ENCODE measurements around the gene TENM4. TPM values are rescaled to one million over a fixed set of nuclear protein-coding genes. Genes with fewer than 3 reads are reported as not detected.

Gene TENM4
- polyA plus RNA-seq, 1 donor from 2014 or later, result 16.8 TPM

- H3K9me3 ChIP-seq (ENCODE audit: low read length), result no peaks in the 10 kb centered on the region
- no peaks in the 10 kb centered on the region for H3F3A ChIP-seq (ENCODE audit: insufficient read depth, low read length, poor library complexity, severe bottlenecking)
- no peaks in the 10 kb centered on the region for H4K20me1 ChIP-seq (ENCODE audit: insufficient read depth)
- no peaks in the 10 kb centered on the region for H3K27me3 ChIP-seq (ENCODE audit: insufficient read depth, low read depth, low read length)
- H3K9ac ChIP-seq (ENCODE audit: low read length), result no peak overlapping the region
- H3K36me3 ChIP-seq (ENCODE audit: insufficient read depth, low read length), result no peaks in the 10 kb centered on the region
- H3K27ac ChIP-seq (ENCODE audit: low read length), result no peak overlapping the region
- H3K9me2 ChIP-seq (ENCODE audit: insufficient read depth, low read length), result no peaks in the 10 kb centered on the region
- no peak for TF ChIP-seq RAD21 (conservative IDR thresholded peaks at IDR 0.05)
- TF ChIP-seq EZH2 (IDR thresholded peaks at IDR 0.05; ENCODE audit: borderline replicate concordance, insufficient read depth, low read length, poor library complexity, severe bottlenecking), result no peak
- TF ChIP-seq TAF1 (IDR thresholded peaks at IDR 0.05; ENCODE audit: low read depth), result no peak
- no peak for TF ChIP-seq EP300 (conservative IDR thresholded peaks at IDR 0.05; ENCODE audit: poor library complexity, severe bottlenecking)
- TF ChIP-seq REST (IDR thresholded peaks at IDR 0.05; ENCODE audit: borderline replicate concordance), result no peak
- no peak for TF ChIP-seq CTCF (IDR thresholded peaks at IDR 0.05; ENCODE audit: poor library complexity, severe bottlenecking)
- H3K79me2 ChIP-seq (replicated peaks; ENCODE audit: insufficient read depth, low read length), result peaks cover 11% of the 10 kb centered on the region
- no peak overlapping the region for H3K4me2 ChIP-seq (ENCODE audit: low read length)
- no peak overlapping the region for H3K4me3 ChIP-seq (ENCODE audit: low read length)
- no peak overlapping the region for H2AFZ ChIP-seq (ENCODE audit: low read depth, low read length)
These were observed 23.5 kb downstream of the TENM4 start for GRCh38 chr11:79417069-79417920.

GRCh38 chr11:79415912-79416311 is 24.9 kb downstream of the TENM4 start:
- no peak overlapping the region for H3K4me2 ChIP-seq (ENCODE audit: low read length)
- peaks cover 15% of the 10 kb centered on the region for H3K79me2 ChIP-seq (replicated peaks; ENCODE audit: insufficient read depth, low read length)

More at GRCh38 chr11:79415912-79416311, 24.9 kb downstream of the TENM4 start:
- Histone ChIP-seq H3K9me2 (ENCODE audit: insufficient read depth, low read length) (no peaks in the 10 kb centered on the region), H2AFZ (ENCODE audit: low read depth, low read length) (no peak overlapping the region), H3K27me3 (ENCODE audit: insufficient read depth, low read depth, low read length) (no peaks in the 10 kb centered on the region), H3K9me3 (ENCODE audit: low read length) (no peaks in the 10 kb centered on the region), H3K36me3 (ENCODE audit: insufficient read depth, low read length) (peaks cover 4% of the 10 kb centered on the region), H3K4me3 (ENCODE audit: low read length) (no peak overlapping the region), H3F3A (ENCODE audit: insufficient read depth, low read length, poor library complexity, severe bottlenecking) (no peaks in the 10 kb centered on the region), H3K9ac (ENCODE audit: low read length) (no peak overlapping the region), H4K20me1 (ENCODE audit: insufficient read depth) (no peaks in the 10 kb centered on the region), H3K27ac (ENCODE audit: low read length) (no peak overlapping the region)
- TF ChIP-seq TAF1 (IDR thresholded peaks at IDR 0.05; ENCODE audit: low read depth), result no peak
- no peak for TF ChIP-seq RAD21 (conservative IDR thresholded peaks at IDR 0.05)
- TF ChIP-seq REST (IDR thresholded peaks at IDR 0.05; ENCODE audit: borderline replicate concordance), result no peak
- no peak for TF ChIP-seq SMC3 (conservative IDR thresholded peaks at IDR 0.05; ENCODE audit: poor library complexity)
- no peak for TF ChIP-seq POLR2AphosphoS5 (IDR thresholded peaks at IDR 0.05)
- TF ChIP-seq EZH2 (IDR thresholded peaks at IDR 0.05; ENCODE audit: borderline replicate concordance, insufficient read depth, low read length, poor library complexity, severe bottlenecking), result no peak
